PC-9 (cell line): Measurements from ENCODE around the gene ASMT.

Experiments used
- EZH2 ChIP-seq: fragments of 200-600 bp; sonication (generic); IDR thresholded peaks from 2 replicates; pipeline ENCODE4 v1.8.0; 2017; ENCODE audit warnings: antibody characterized with exemption, low read depth
- TF ChIP-seq, protein P1 (sequence below): fragments of 200-600 bp; sonication (generic); conservative IDR thresholded peaks from 2 replicates; pipeline ENCODE4 v1.6.1; 2017; ENCODE audit warnings: mixed run types, antibody characterized with exemption, mild to moderate bottlenecking, moderate library complexity

DNA sequence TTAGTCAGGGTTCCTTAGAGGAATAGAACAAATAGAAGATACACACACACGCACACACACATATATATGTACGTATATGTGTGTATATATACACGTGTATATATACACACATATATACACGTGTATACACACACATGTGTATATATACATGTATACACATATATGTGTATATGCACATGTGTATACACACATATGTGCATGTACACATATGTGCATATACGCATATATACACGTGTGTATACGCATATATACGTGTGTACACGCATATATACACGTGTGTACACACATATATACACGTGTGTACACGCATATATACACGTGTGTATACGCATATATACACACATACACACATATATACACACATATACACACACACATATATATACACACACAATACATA, 41.5 kb downstream of the ASMT start:
- TF ChIP-seq, protein P1, sequence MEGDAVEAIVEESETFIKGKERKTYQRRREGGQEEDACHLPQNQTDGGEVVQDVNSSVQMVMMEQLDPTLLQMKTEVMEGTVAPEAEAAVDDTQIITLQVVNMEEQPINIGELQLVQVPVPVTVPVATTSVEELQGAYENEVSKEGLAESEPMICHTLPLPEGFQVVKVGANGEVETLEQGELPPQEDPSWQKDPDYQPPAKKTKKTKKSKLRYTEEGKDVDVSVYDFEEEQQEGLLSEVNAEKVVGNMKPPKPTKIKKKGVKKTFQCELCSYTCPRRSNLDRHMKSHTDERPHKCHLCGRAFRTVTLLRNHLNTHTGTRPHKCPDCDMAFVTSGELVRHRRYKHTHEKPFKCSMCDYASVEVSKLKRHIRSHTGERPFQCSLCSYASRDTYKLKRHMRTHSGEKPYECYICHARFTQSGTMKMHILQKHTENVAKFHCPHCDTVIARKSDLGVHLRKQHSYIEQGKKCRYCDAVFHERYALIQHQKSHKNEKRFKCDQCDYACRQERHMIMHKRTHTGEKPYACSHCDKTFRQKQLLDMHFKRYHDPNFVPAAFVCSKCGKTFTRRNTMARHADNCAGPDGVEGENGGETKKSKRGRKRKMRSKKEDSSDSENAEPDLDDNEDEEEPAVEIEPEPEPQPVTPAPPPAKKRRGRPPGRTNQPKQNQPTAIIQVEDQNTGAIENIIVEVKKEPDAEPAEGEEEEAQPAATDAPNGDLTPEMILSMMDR, result no peak
- no peak for TF ChIP-seq EZH2
